GM18873 (cell line): ENCODE measurements around the gene HIBADH.
"Not testable (repeated sequence)": the region's sequence is repeated elsewhere in the genome, so short reads cannot be mapped to it uniquely, and the experiment has no call there.

Source experiments
- ATAC-seq: cut with Tn5 transposase; IDR thresholded peaks from one replicate; pipeline ENCODE4 v1.9.1; 2021; ENCODE audit warnings: mild to moderate bottlenecking, moderate library complexity, moderate number of reproducible peaks; ENCODE audit not compliant: unreplicated experiment, low FRiP score

The HIBADH gene

GRCh38 chr7:27516421-27516820 is 146.3 kb downstream of the HIBADH start:
- no peak for ATAC-seq

- no peak for ATAC-seq
These were observed 146.8 kb downstream of the HIBADH start for GRCh38 chr7:27515933-27516332.

- no peak for ATAC-seq
These were observed 147.8 kb downstream of the HIBADH start for GRCh38 chr7:27514861-27515260.

- no peak for ATAC-seq
These were observed 148.8 kb downstream of the HIBADH start for GRCh38 chr7:27513885-27514284.

- not testable (repeated sequence) for ATAC-seq
These were observed 151.3 kb downstream of the HIBADH start for GRCh38 chr7:27511370-27511769.

- ATAC-seq: no peak
These were observed 152.1 kb downstream of the HIBADH start for GRCh38 chr7:27510541-27510940.

GRCh38 chr7:27501879-27502278 is 160.8 kb downstream of the HIBADH start:
- not testable (repeated sequence) for ATAC-seq

- ATAC-seq: no peak
These were observed 161.7 kb downstream of the HIBADH start for GRCh38 chr7:27501001-27501400.

GRCh38 chr7:27492224-27492623 is 170.5 kb downstream of the HIBADH start:
- no peak for ATAC-seq

GRCh38 chr7:27491534-27491933 is 171.1 kb downstream of the HIBADH start:
- no peak for ATAC-seq

- no peak for ATAC-seq
These were observed 175.2 kb downstream of the HIBADH start for GRCh38 chr7:27487509-27487908.

- no peak for ATAC-seq
These were observed 178.2 kb downstream of the HIBADH start for GRCh38 chr7:27484451-27484850.

- ATAC-seq: no peak
These were observed 180.5 kb downstream of the HIBADH start for GRCh38 chr7:27482219-27482618.

GRCh38 chr7:27478556-27478955 is 184.1 kb downstream of the HIBADH start:
- no peak for ATAC-seq

- ATAC-seq: no peak
These were observed 184.6 kb downstream of the HIBADH start for GRCh38 chr7:27478084-27478483.

- ATAC-seq: no peak
These were observed 186.2 kb downstream of the HIBADH start for GRCh38 chr7:27476493-27476892.
